HCT116 (cell line): ENCODE results near the gene CAMTA2. TPM values are rescaled to one million over a fixed set of nuclear protein-coding genes. Genes with fewer than 3 reads are reported as not detected.

ENCODE experiments used
- ATAC-seq: fragments of 200-7000 bp; cut with Tn5 transposase; 2 replicates; pipeline ENCODE4 v1.9.1; 2020; ENCODE audit warnings: mild to moderate bottlenecking, moderate library complexity
- BruUV-seq: library from RNA; stranded (reverse); fragments of 400-500 nt; replicated peaks from 2 replicates; lab custom pipeline; 2021; lab: Mats Ljungman, UMichigan
- CTCF ChIA-PET: fragments of 300-600 bp; sonication (Branson Sonifier 250); formaldehyde crosslinking; loops from one replicate; lab custom pipeline; 2021; ENCODE audit warnings: antibody characterized with exemption; lab: Charles Lee
- POLR2A ChIA-PET: fragments of 300-600, 350-600 bp; sonication (Branson Sonifier 250); formaldehyde crosslinking; loops from one replicate; lab custom pipeline; 2021; ENCODE audit warnings: antibody characterized with exemption; lab: Charles Lee
- RAD21 ChIA-PET, 2 experiments: fragments of 300-600 bp; sonication (Branson Sonifier 250); formaldehyde crosslinking; loops; one replicate each; lab custom pipeline; 2023; ENCODE audit warnings: low total read pairs in 2 of 2; ENCODE audit not compliant: uncharacterized antibody in 2 of 2, unreplicated experiment in 2 of 2, low non-redundant PET in 1 of 2; lab: Charles Lee
- DNase-seq: peaks from one replicate; pipeline ENCODE4 v3.0.0-alpha.2; 2010; ENCODE audit warnings: low read depth, low spot score
- H2AFZ ChIP-seq: fragments of 200-600 bp; shearing (Covaris generic), sonication (generic); 2 replicates; pipeline ENCODE4 v1.6.1; 2017; ENCODE audit warnings: low read depth, mixed run types, mixed read lengths, antibody characterized with exemption, low read length; ENCODE audit not compliant: poor library complexity, severe bottlenecking
- H3K27ac ChIP-seq: 2 replicates; pipeline ENCODE4 v1.5.1; 2012; ENCODE audit warnings: low read depth, low read length
- H3K27me3 ChIP-seq: fragments of 200-600 bp; sonication (generic); 2 replicates; pipeline ENCODE4 v1.6.1; 2016; ENCODE audit warnings: mixed run types, low read length, mixed read lengths; ENCODE audit not compliant: insufficient read depth
- H3K36me3 ChIP-seq, 2 experiments: fragments of 200-500 bp in 1 of 2; fragments of 200-600 bp in 1 of 2; sonication (Bioruptor generic) in 1 of 2; sonication (generic) in 1 of 2; 2 replicates each; pipeline versions ENCODE4 v1.5.1 to v1.6.1; 2014 to 2016; ENCODE audit warnings: low read length in 2 of 2, inconsistent platforms in 1 of 2, mixed read lengths in 1 of 2, mixed run types in 1 of 2; ENCODE audit not compliant: insufficient read depth in 2 of 2, control insufficient read depth in 1 of 2
- H3K4me1 ChIP-seq, 2 experiments: fragments of 200-600 bp in 1 of 2; sonication (generic) in 1 of 2; 2 replicates each; pipeline versions ENCODE4 v1.5.1 to v1.6.1; 2012 to 2017; ENCODE audit warnings: low read length in 2 of 2, inconsistent platforms in 1 of 2, mild to moderate bottlenecking in 1 of 2, mixed read lengths in 1 of 2, mixed run types in 1 of 2, moderate library complexity in 1 of 2; ENCODE audit not compliant: insufficient read depth in 2 of 2, control insufficient read depth in 1 of 2
- H3K4me2 ChIP-seq: fragments of 200-600 bp; sonication (generic); 2 replicates; pipeline ENCODE4 v1.6.1; 2017; ENCODE audit warnings: mixed run types, low read length, mixed read lengths
- H3K4me3 ChIP-seq, 2 experiments: fragments of 200-600 bp in 1 of 2; sonication (generic) in 1 of 2; replicated peaks in 1 of 2; 2 replicates each; pipeline ENCODE4 v1.5.1; 2011 to 2016; ENCODE audit warnings: low read length in 2 of 2, control low read depth in 1 of 2, low read depth in 1 of 2, mild to moderate bottlenecking in 1 of 2, mixed read lengths in 1 of 2, mixed run types in 1 of 2
- H3K79me2 ChIP-seq: fragments of 200-600 bp; sonication (generic); 2 replicates; pipeline ENCODE4 v1.6.1; 2017; ENCODE audit warnings: mild to moderate bottlenecking, mixed run types, low read length, moderate library complexity, mixed read lengths; ENCODE audit not compliant: insufficient read depth
- H3K9ac ChIP-seq: fragments of 200-600 bp; sonication (generic); 2 replicates; pipeline ENCODE4 v1.6.1; 2016; ENCODE audit warnings: low read length, mixed read lengths
- H3K9me2 ChIP-seq: fragments of 200-600 bp; sonication (generic), shearing (Covaris generic); 2 replicates; pipeline ENCODE4 v1.6.1; 2017; ENCODE audit warnings: mixed run types, mild to moderate bottlenecking, moderate library complexity; ENCODE audit not compliant: insufficient read depth
- H3K9me3 ChIP-seq, 2 experiments: fragments of 200-500 bp in 1 of 2; fragments of 200-600 bp in 1 of 2; sonication (Bioruptor generic) in 1 of 2; sonication (generic) in 1 of 2; 2 replicates each; pipeline ENCODE4 v1.6.1; 2014 to 2017; ENCODE audit warnings: low read length in 2 of 2, mixed read lengths in 2 of 2, inconsistent platforms in 1 of 2, low read depth in 1 of 2, mild to moderate bottlenecking in 1 of 2, mixed run types in 1 of 2, moderate library complexity in 1 of 2; ENCODE audit not compliant: control insufficient read depth in 1 of 2, insufficient read depth in 1 of 2
- H4K20me1 ChIP-seq: fragments of 200-600 bp; sonication (generic), shearing (Covaris generic); 2 replicates; pipeline ENCODE4 v1.6.1; 2017; ENCODE audit warnings: mixed run types, mild to moderate bottlenecking, moderate library complexity; ENCODE audit not compliant: insufficient read depth
- CEBPB ChIP-seq: IDR thresholded peaks from 2 replicates; pipeline ENCODE4 v1.6.1; 2012; ENCODE audit warnings: low read depth
- EZH2phosphoT487 ChIP-seq: fragments of 200-600 bp; IDR thresholded peaks from 2 replicates; pipeline ENCODE4 v1.6.1; 2018; ENCODE audit warnings: antibody characterized with exemption, borderline replicate concordance
- FOSL1 ChIP-seq: IDR thresholded peaks from 2 replicates; pipeline ENCODE4 v1.6.1; 2012; ENCODE audit warnings: low read depth
- JUND ChIP-seq: IDR thresholded peaks from 2 replicates; pipeline ENCODE4 v1.6.1; 2012
- POLR2A ChIP-seq: IDR thresholded peaks from 2 replicates; pipeline ENCODE4 v1.7.0; 2011; ENCODE audit warnings: borderline replicate concordance; ENCODE audit not compliant: insufficient read depth, insufficient read length; ENCODE audit errors: extremely low read depth
- POLR2AphosphoS5 ChIP-seq: IDR thresholded peaks from 2 replicates; pipeline ENCODE4 v1.6.1; 2011; ENCODE audit warnings: mild to moderate bottlenecking, low read depth, low read length, moderate library complexity
- RAD21 ChIP-seq: IDR thresholded peaks from 2 replicates; pipeline ENCODE4 v1.6.1; 2012; ENCODE audit warnings: low read depth, mild to moderate bottlenecking
- SIN3A ChIP-seq: IDR thresholded peaks from 2 replicates; pipeline ENCODE4 v1.6.1; 2012; ENCODE audit warnings: low read depth
- SP1 ChIP-seq: IDR thresholded peaks from 2 replicates; pipeline ENCODE4 v1.6.1; 2012; ENCODE audit warnings: low read depth
- SRF ChIP-seq: IDR thresholded peaks from 2 replicates; pipeline ENCODE4 v1.6.1; 2012; ENCODE audit warnings: low read depth
- TCF7L2 ChIP-seq: IDR thresholded peaks from 2 replicates; pipeline ENCODE4 v1.7.0; 2011; ENCODE audit warnings: borderline replicate concordance, inconsistent platforms; ENCODE audit not compliant: insufficient read depth, insufficient read length; ENCODE audit errors: extremely low read depth
- YY1 ChIP-seq: IDR thresholded peaks from 2 replicates; pipeline ENCODE4 v1.6.1; 2011; ENCODE audit warnings: low read length, low read depth, moderate library complexity, mild to moderate bottlenecking; ENCODE audit not compliant: insufficient replicate concordance; ENCODE audit errors: extremely low read depth
- intact Hi-C: fragments of 100-400 bp; cut with micrococcal nuclease; formaldehyde crosslinking; loops from 2 replicates; pipeline ENCODE4 v1.10.0; 2022
- total RNA-seq: library from RNA; stranded (reverse); gene quantifications from one replicate; pipeline ENCODE4 v1.2.1, GENCODE V29; 2021; ENCODE audit not compliant: unreplicated experiment
- TF ChIP-seq, protein P1 (sequence below): IDR thresholded peaks from 2 replicates; pipeline ENCODE4 v1.6.1; 2012
- TF ChIP-seq, protein P2 (sequence below): IDR thresholded peaks from 2 replicates; pipeline ENCODE4 v1.6.1; 2012; ENCODE audit warnings: low read depth
- TF ChIP-seq, protein P3 (sequence below): IDR thresholded peaks from 2 replicates; pipeline ENCODE4 v1.6.1; 2012

Gene CAMTA2
- total RNA-seq, 1 experiment from 2014 or later = 37.8 TPM

GRCh38 chr17:4950746-4951204 lies 36.7 kb downstream of the CAMTA2 start, which contains the start of gene ENO3:
ENO3 (plus strand) TSS chr17:4951119; CDS start chr17:4951830, 711 bp downstream.
- intact Hi-C loops = loop anchor here (1.0 kb wide), 1 partner anchor 17 kb away; the partner anchor contains the start of gene SPAG7
- Histone ChIP-seq H3K9ac (peak within 1 kb of the TSS; percentile 97), H3K36me3 (peaks cover 4 to 15% of the 10 kb centered on the region in 2 experiments; a peak in 2 of 4 replicates), H4K20me1 (peaks cover 12% of the 10 kb centered on the region; the same call in 1 of the 2 replicates), H3K27me3 (no peaks in the 10 kb centered on the region), H3K27ac (peak within 1 kb of the TSS; percentile 99), H3K4me1 (peaks cover 23 to 57% of the 10 kb centered on the region in 2 experiments), H3K9me2 (no peaks in the 10 kb centered on the region), H3K4me3 (peak within 1 kb of the TSS; percentile 96 to 97)
- POLR2A ChIA-PET = interaction anchor here (1.7 to 3.0 kb wide), 2 partner anchors 11 to 16 kb away, joined by 8 to 22 read pairs; partner anchors contain the start of genes RNF167, SLC25A11 and SPAG7
- RAD21 ChIA-PET = no interaction called here
- ATAC-seq = no peak
- BruUV-seq = no TSS peak
- CTCF ChIA-PET = no interaction called here
- TF ChIP-seq CEBPB = no peak
- TF ChIP-seq, protein P1, sequence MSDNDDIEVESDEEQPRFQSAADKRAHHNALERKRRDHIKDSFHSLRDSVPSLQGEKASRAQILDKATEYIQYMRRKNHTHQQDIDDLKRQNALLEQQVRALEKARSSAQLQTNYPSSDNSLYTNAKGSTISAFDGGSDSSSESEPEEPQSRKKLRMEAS = no peak
- no peak for TF ChIP-seq POLR2A
- TF ChIP-seq, protein P2, sequence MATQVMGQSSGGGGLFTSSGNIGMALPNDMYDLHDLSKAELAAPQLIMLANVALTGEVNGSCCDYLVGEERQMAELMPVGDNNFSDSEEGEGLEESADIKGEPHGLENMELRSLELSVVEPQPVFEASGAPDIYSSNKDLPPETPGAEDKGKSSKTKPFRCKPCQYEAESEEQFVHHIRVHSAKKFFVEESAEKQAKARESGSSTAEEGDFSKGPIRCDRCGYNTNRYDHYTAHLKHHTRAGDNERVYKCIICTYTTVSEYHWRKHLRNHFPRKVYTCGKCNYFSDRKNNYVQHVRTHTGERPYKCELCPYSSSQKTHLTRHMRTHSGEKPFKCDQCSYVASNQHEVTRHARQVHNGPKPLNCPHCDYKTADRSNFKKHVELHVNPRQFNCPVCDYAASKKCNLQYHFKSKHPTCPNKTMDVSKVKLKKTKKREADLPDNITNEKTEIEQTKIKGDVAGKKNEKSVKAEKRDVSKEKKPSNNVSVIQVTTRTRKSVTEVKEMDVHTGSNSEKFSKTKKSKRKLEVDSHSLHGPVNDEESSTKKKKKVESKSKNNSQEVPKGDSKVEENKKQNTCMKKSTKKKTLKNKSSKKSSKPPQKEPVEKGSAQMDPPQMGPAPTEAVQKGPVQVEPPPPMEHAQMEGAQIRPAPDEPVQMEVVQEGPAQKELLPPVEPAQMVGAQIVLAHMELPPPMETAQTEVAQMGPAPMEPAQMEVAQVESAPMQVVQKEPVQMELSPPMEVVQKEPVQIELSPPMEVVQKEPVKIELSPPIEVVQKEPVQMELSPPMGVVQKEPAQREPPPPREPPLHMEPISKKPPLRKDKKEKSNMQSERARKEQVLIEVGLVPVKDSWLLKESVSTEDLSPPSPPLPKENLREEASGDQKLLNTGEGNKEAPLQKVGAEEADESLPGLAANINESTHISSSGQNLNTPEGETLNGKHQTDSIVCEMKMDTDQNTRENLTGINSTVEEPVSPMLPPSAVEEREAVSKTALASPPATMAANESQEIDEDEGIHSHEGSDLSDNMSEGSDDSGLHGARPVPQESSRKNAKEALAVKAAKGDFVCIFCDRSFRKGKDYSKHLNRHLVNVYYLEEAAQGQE = no peak
- no peak for TF ChIP-seq TCF7L2
- TF ChIP-seq SP1 = no peak
- no peak for TF ChIP-seq EZH2phosphoT487
- no peak for TF ChIP-seq YY1
- no peak for TF ChIP-seq RAD21
- TF ChIP-seq POLR2AphosphoS5 = no peak
- no peak for TF ChIP-seq SRF
- TF ChIP-seq SIN3A = no peak
- TF ChIP-seq, protein P3, sequence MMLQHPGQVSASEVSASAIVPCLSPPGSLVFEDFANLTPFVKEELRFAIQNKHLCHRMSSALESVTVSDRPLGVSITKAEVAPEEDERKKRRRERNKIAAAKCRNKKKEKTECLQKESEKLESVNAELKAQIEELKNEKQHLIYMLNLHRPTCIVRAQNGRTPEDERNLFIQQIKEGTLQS = no peak
- TF ChIP-seq JUND = no peak
- TF ChIP-seq FOSL1 = no peak
- TF ChIP-seq, all 23 proteins: peak for 0
- Histone ChIP-seq H3K79me2 (peaks cover 38% of the 10 kb centered on the region), H3K9me3 (no peaks in the 10 kb centered on the region), H3K4me2 (peak within 1 kb of the TSS; percentile 100), H2AFZ (no peak within 1 kb of the TSS)
- no peak for DNase-seq
